ENCODE data around the gene TAS2R41. TPM values are rescaled to one million over a fixed set of nuclear protein-coding genes. Genes with fewer than 3 reads are reported as not detected.
"Not testable (repeated sequence)": the region's sequence is repeated elsewhere in the genome, so short reads cannot be mapped to it uniquely, and the experiment has no call there.

TAS2R41 gene
- total RNA-seq, 6 experiments from 2014 or later = not detected

- no peak for TF ChIP-seq CTCF (IDR thresholded peaks at IDR 0.05)
- no peaks in the 10 kb centered on the region; the same call in 1 of the 2 replicates for H3K27me3 Mint-ChIP-seq (ENCODE audit: insufficient read depth)
- peaks cover 22% of the 10 kb centered on the region for H3K4me1 Mint-ChIP-seq (ENCODE audit: low read depth)
- 0 out of 2 replicates have a peak, but pooled peaks cover 5% of the 10 kb centered on the region for H3K36me3 Mint-ChIP-seq (ENCODE audit: low read depth)
- no peak overlapping the region for H3K4me3 Mint-ChIP-seq
- no peaks in the 10 kb centered on the region; the same call in 1 of the 2 replicates for H3K9me3 Mint-ChIP-seq
- peak overlapping the region; percentile 19; the same call in 1 of the 2 replicates for H3K27ac Mint-ChIP-seq
- no peak for DNase-seq
Observed at GRCh38 chr7:143479055-143479766, 1.5 kb downstream of the TAS2R41 start.

- no peak for DNase-seq
- Mint-ChIP-seq H3K9me3 (no peaks in the 10 kb centered on the region), H3K27me3 (ENCODE audit: insufficient read depth) (no peaks in the 10 kb centered on the region; the same call in 1 of the 2 replicates), H3K4me1 (ENCODE audit: low read depth) (peaks cover 35% of the 10 kb centered on the region), H3K27ac (no peak overlapping the region), H3K36me3 (ENCODE audit: low read depth) (no peaks in the 10 kb centered on the region), H3K4me3 (no peak overlapping the region)
- no peak for TF ChIP-seq CTCF (IDR thresholded peaks at IDR 0.05)
Observed at GRCh38 chr7:143480501-143480900, 2.8 kb downstream of the TAS2R41 start.

GRCh38 chr7:143484119-143484518 is 6.4 kb downstream of the TAS2R41 start:
- no peak for DNase-seq
- Mint-ChIP-seq H3K27me3 (ENCODE audit: insufficient read depth) (no peaks in the 10 kb centered on the region; the same call in 1 of the 2 replicates), H3K27ac (no peak overlapping the region)

GRCh38 chr7:143485094-143485493 is 7.4 kb downstream of the TAS2R41 start:
- peak overlapping the region; percentile 69 for H3K27ac Mint-ChIP-seq
- H3K36me3 Mint-ChIP-seq (ENCODE audit: low read depth) = no peaks in the 10 kb centered on the region
- TF ChIP-seq CTCF (IDR thresholded peaks at IDR 0.05) = no peak
- no peaks in the 10 kb centered on the region for H3K9me3 Mint-ChIP-seq
- peaks cover 54% of the 10 kb centered on the region for H3K4me1 Mint-ChIP-seq (ENCODE audit: low read depth)
- no peaks in the 10 kb centered on the region; the same call in 1 of the 2 replicates for H3K27me3 Mint-ChIP-seq (ENCODE audit: insufficient read depth)
- peak overlapping the region; percentile 38; the same call in 1 of the 2 replicates for H3K4me3 Mint-ChIP-seq
- DNase-seq = no peak

More at GRCh38 chr7:143484119-143484518, 6.4 kb downstream of the TAS2R41 start:
- H3K4me1 Mint-ChIP-seq (ENCODE audit: low read depth) = peaks cover 63% of the 10 kb centered on the region
- TF ChIP-seq CTCF (IDR thresholded peaks at IDR 0.05) = no peak
- no peak overlapping the region for H3K4me3 Mint-ChIP-seq
- no peaks in the 10 kb centered on the region for H3K36me3 Mint-ChIP-seq (ENCODE audit: low read depth)
- no peaks in the 10 kb centered on the region for H3K9me3 Mint-ChIP-seq

- H3K27ac Mint-ChIP-seq = peak overlapping the region; percentile 69
- H3K4me1 Mint-ChIP-seq (ENCODE audit: low read depth) = peaks cover 52% of the 10 kb centered on the region
- no peaks in the 10 kb centered on the region for H3K36me3 Mint-ChIP-seq (ENCODE audit: low read depth)
- TF ChIP-seq CTCF (IDR thresholded peaks at IDR 0.05) = no peak
- H3K9me3 Mint-ChIP-seq = no peaks in the 10 kb centered on the region
- no peaks in the 10 kb centered on the region; the same call in 1 of the 2 replicates for H3K27me3 Mint-ChIP-seq (ENCODE audit: insufficient read depth)
- peak overlapping the region; percentile 38; the same call in 1 of the 2 replicates for H3K4me3 Mint-ChIP-seq
- DNase-seq = peak; percentile 61
Observed at GRCh38 chr7:143485500-143485899, 7.8 kb downstream of the TAS2R41 start.

GRCh38 chr7:143486266-143486665 is 8.6 kb downstream of the TAS2R41 start:
- not testable (repeated sequence) for DNase-seq; H3K27me3 Mint-ChIP-seq (ENCODE audit: insufficient read depth); H3K4me3 Mint-ChIP-seq; H3K9me3 Mint-ChIP-seq; H3K36me3 Mint-ChIP-seq (ENCODE audit: low read depth)
- peaks cover 55% of the 10 kb centered on the region for H3K4me1 Mint-ChIP-seq (ENCODE audit: low read depth)
- peak overlapping the region; percentile 75 for H3K27ac Mint-ChIP-seq
